GM19452 (cell line): ENCODE measurements around the gene ZNF860.
A peak's percentile ranks its signal among the peaks of the same experiment; 100 is the strongest.

Experiments used
- ATAC-seq: cut with Tn5 transposase; IDR thresholded peaks from one replicate; pipeline ENCODE4 v1.9.1; 2021; ENCODE audit not compliant: unreplicated experiment

ZNF860 gene

GRCh38 chr3:31981206-31982181 lies at the start of gene ZNF860, which contains the start of gene OSBPL10:
TSS of gene ZNF860 (plus strand) at chr3:31981750. CDS start at chr3:31989080, 7,330 bp downstream.
TSS of gene OSBPL10 (minus strand) at chr3:31981262. CDS start at chr3:31981179, 83 bp downstream.
- no peak for ATAC-seq

- ATAC-seq, result no peak
Observed at GRCh38 chr3:31932990-31933389, 48.6 kb upstream of the ZNF860 start.

- no peak for ATAC-seq
Observed at GRCh38 chr3:31934018-31934417, 47.5 kb upstream of the ZNF860 start.

GRCh38 chr3:31934866-31935265 lies 46.7 kb upstream of the ZNF860 start:
- no peak for ATAC-seq

- ATAC-seq, result no peak
Observed at GRCh38 chr3:31936420-31937060, 45.0 kb upstream of the ZNF860 start.

GRCh38 chr3:31937225-31937624 lies 44.3 kb upstream of the ZNF860 start:
- no peak for ATAC-seq

GRCh38 chr3:31942446-31942845 lies 39.1 kb upstream of the ZNF860 start:
- no peak for ATAC-seq

GRCh38 chr3:31943041-31943440 lies 38.5 kb upstream of the ZNF860 start:
- ATAC-seq, result no peak

GRCh38 chr3:31945738-31946052 lies 35.9 kb upstream of the ZNF860 start:
- ATAC-seq, result no peak

- ATAC-seq, result no peak
Observed at GRCh38 chr3:31946484-31947081, 35.0 kb upstream of the ZNF860 start.

GRCh38 chr3:31947162-31947561 lies 34.4 kb upstream of the ZNF860 start:
- ATAC-seq, result no peak

GRCh38 chr3:31947671-31948091 lies 33.9 kb upstream of the ZNF860 start:
- ATAC-seq, result no peak

GRCh38 chr3:31948280-31948679 lies 33.3 kb upstream of the ZNF860 start:
- no peak for ATAC-seq

- peak; percentile 93 for ATAC-seq
Observed at GRCh38 chr3:31952205-31952604, 29.3 kb upstream of the ZNF860 start.

- ATAC-seq, result no peak
Observed at GRCh38 chr3:31953091-31953490, 28.5 kb upstream of the ZNF860 start.

- no peak for ATAC-seq
Observed at GRCh38 chr3:31953636-31954035, 27.9 kb upstream of the ZNF860 start.

- ATAC-seq, result no peak
Observed at GRCh38 chr3:31955581-31955980, 26.0 kb upstream of the ZNF860 start.

- no peak for ATAC-seq
Observed at GRCh38 chr3:31957106-31957505, 24.4 kb upstream of the ZNF860 start.

GRCh38 chr3:31958701-31959152 lies 22.8 kb upstream of the ZNF860 start:
- no peak for ATAC-seq

- no peak for ATAC-seq
Observed at GRCh38 chr3:31959251-31959650, 22.3 kb upstream of the ZNF860 start.

- ATAC-seq, result peak; percentile 42
Observed at GRCh38 chr3:31959951-31960792, 21.4 kb upstream of the ZNF860 start.
